ENCODE data around the gene ZNF324.
"Not testable (repeated sequence)": the region's sequence is repeated elsewhere in the genome, so short reads cannot be mapped to it uniquely, and the experiment has no call there.

The ZNF324 gene

DNA sequence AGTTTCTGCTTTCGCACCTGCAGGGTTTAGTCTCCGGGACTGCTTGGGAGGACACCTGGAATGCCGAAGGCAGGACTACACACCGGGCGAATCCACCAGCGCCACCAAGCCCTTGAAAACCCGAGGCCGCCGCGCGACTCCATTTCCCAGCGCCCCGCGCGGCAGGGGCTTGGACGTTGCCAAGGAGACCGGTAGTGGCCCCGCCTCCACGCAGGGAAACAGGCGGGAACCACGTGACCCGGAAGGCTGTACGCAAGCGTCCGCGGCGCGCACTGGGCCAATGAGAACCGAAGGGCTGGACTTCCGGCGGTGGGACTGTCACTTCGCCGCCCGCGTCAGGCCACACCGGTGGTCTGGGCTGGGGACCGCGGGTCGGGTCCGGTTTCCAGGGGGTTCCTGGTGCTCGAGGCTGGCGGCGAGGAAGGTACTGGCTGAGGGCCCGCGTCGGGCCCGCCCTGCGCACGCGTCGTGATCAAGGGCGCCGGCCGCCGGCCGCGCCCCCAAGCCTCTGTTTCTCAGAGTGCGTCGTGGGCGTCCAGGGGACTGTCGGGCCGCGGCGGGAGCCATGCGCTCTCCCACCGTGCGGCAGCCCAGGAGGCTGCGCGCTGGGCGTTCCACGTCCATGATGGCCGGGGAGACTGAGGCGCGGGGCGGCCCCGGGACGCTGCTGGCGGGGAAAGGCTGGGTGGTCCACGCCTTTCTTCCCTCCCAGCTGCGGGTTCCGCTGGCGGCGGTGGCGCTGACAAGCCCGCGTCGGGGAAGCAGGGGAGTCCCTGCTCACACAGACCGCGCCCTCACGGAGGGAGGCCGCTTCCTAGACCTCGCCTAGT is at the start of gene ZNF324:
Gene ZNF324, plus strand, starts transcription at position 321 of the 830 bp plus-strand sequence. CDS start 2,106 bp downstream, outside the sequence.
- DNase-seq (ENCODE audit: low read depth in 2 of 2), result peak; percentile 78 to 83

DNA sequence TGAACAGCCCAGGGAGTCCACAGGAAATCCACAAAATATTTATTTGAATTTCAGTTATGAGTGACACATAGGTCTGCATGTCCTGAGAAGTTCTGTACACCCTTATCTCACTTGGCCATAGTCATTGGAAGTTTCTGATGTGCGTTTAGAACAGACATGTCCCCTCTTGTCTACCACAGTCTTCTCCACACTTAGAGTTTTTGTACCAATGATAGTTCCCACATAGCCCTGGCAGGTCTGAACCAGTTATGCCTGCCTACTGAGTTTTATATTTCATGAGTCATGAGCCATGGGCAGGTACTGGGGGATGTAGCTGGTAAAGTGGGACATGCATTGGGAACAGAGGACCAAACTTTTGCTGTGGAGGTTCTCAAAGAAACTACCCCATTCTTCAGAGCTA is 38.3 kb upstream of the ZNF324 start:
- no peak for DNase-seq (ENCODE audit: low read depth in 2 of 2)

DNA sequence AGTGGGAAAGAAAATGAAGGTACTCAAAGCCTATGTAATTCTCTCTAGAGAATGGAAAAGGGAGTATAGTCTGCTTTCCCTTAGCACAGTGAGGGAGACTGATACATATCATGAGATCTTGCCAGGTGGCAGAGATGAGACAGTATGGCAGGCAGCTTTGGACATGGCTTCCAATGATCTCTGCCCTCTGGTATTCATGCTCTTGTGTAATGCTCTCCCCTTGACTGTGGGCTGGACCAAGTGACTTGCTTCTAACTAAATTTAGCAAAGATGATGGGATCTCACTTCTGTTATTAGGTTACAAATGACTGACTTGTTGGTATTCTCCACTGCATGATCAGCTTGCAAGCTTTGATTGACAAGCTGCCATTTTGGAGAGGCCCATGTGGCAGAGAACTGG is 37.1 kb upstream of the ZNF324 start:
- no peak for DNase-seq (ENCODE audit: low read depth in 2 of 2)

DNA sequence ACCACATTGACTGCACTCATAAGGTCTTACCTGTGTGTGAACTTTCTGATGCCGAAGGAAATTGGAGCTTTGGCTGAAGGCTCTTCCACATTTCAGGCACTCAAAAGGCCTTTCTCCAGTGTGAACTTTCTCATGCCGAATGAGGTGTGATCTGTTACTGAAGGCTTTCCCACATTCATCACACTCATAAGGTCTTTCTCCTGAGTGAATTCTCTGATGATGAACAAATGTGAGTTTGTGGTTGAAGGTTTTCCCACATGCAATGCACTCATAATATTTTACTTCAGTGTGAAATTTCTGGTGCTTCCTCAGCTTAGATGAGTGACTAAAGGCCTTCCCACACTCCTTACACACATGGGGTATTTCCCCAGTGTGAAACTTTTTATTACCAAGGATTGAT is 32.7 kb upstream of the ZNF324 start:
- no peak for DNase-seq (ENCODE audit: low read depth in 2 of 2)

DNA sequence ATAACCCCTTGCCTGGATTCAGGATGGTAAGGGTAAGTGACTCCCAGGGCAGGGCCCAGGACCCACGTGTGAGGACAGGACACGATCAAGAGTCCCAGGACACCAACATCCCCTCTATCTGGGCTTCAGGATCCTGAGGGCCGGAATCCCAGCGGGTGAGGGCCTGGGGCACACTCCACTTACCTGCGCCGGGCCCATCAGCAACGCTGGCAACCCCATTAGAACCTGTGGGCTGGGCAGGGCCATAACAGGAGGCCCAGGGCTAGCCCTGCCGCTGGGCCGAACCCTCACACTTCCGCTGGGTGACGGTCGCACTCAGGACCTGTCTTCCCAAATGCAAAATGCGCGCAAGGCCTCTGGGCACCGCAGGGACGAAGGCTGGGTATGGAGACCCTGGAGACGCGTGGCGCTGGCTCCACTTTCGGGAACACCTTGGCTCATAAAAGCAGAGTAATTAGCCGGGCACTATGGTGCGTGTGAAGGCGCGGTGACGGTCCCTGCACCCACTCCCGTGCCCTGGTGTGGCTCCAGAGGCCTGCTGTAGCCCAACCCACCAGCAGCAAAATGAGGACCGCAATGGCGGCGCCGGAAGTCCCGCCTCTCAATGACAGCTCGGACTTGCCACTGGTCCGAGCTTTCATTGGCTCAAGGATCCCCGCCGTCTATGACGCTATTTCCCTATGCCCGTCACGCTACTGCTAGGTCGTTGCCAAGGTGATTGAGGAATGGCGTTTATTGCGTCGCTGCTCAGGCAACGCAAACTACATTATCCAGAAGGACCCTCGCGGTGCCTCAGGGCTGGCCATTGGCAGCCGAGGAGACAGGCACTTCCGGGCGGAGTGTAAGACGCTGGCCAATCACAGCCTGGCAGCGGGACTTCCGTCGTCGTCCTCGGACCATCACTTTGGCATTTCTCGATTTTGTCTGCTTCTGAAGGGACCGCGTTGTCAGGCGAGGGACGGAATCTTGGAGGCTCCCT is 27.0 kb upstream of the ZNF324 start, which contains the start of gene ZNF132:
Gene ZNF132, minus strand, starts transcription at position 578 of the 979 bp plus-strand sequence. Its CDS starts 332 bp downstream, at position 246.
- DNase-seq (ENCODE audit: low read depth in 2 of 2), result peak; percentile 99

DNA sequence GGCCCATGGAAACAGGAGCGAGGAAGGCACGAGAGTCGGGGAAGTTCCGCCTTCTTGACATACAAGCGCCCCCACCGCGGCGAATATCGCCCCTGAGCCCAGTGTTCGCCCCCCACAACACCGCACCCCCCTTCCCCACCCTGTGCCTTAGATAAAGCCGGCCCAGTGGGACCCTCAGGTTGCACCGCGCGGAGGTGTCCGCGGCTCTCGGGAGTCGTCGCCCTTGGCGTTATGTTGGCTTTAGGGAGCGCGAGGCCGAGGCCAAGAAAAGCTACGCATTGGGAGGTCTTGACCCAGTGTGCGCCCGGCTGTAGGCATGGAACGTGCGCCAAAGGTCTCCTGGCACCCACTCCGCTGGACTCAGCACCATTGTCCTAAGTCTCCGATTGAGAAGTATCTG is 26.3 kb upstream of the ZNF324 start:
- DNase-seq (ENCODE audit: low read depth in 2 of 2), result no peak

DNA sequence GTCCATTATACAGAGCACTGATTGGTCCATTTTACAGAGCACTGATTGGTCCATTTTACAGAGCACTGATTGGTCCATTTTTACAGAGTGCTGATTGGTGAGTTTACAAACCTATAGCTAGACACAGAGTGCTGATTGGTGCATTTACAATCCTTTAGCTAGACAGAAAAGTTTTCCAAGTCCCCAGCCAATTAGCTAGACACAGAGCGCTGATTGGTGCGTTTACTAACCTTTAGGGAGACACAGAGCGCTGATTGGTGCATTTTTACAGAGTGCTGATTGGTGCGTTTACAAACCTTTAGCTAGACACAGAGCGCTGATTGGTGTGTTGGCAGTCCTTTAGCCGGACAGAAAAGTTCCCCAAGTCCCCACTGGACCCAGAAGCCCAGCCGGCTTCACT is 23.9 kb upstream of the ZNF324 start:
- not testable (repeated sequence) for DNase-seq (ENCODE audit: low read depth in 2 of 2)

DNA sequence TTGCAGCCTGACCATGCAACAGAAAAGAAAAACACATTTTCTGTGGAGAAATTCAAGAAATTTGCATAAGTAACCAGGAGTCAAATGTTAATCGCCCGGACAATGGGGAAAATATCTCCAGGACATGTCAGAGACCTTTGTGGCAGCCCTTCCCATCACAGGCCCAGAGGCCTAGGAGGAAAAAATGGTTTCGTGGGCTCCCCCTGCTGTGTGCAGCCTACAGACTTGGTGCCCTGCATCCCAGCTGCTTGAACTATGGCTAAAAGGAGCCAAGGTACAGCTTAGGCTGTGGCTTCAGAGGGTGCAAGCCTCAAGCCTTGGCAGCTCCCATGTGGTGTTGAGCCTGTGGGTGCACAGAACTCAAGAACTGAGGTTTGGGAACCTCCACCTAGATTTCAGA is 18.0 kb upstream of the ZNF324 start:
- not testable (repeated sequence) for DNase-seq (ENCODE audit: low read depth in 2 of 2)

DNA sequence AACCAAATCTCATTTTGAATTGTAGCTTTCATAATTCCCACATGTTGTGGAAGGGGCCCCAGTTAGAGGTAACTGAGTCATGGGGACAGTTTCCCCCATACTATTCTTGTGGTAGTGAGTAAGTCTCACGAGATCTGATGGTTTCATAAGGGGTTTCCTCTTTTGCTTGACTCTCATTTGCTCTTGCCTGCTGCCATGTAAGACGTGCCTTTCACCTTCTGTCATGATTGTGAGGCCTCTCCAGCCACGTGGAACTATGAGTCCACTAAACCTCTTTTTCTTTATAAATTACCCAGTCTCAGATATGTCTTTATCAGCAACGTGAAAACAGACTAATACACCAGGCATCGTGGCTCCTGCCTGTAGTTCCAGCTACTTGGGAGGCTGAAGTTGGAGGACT is 16.9 kb upstream of the ZNF324 start:
- DNase-seq (ENCODE audit: low read depth in 2 of 2), result not testable (repeated sequence)

DNA sequence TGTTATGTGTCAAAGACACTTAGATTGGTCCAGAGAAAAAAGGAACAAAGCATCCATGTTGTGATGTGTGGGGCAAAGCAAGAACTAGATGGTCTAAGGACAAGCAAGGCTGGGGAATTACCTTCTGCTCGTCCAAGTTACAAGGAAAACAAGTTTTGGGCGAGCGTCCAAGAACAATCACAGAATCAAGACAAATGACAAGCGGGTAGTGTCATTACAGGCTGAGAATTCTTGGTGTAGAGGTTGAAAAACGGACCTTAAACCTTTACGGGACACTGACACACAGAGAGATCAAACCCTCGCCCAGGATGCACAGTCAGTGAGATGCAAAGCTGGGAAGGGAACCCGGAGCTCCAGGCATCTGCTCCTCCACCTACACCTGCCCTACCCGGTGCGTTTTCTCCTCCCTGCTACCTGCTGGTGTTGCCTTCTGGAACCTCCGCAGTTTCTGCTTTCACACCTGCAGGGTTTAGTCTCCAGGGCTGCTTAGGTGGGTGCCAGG is 16.0 kb upstream of the ZNF324 start:
- no peak for DNase-seq (ENCODE audit: low read depth in 2 of 2)

DNA sequence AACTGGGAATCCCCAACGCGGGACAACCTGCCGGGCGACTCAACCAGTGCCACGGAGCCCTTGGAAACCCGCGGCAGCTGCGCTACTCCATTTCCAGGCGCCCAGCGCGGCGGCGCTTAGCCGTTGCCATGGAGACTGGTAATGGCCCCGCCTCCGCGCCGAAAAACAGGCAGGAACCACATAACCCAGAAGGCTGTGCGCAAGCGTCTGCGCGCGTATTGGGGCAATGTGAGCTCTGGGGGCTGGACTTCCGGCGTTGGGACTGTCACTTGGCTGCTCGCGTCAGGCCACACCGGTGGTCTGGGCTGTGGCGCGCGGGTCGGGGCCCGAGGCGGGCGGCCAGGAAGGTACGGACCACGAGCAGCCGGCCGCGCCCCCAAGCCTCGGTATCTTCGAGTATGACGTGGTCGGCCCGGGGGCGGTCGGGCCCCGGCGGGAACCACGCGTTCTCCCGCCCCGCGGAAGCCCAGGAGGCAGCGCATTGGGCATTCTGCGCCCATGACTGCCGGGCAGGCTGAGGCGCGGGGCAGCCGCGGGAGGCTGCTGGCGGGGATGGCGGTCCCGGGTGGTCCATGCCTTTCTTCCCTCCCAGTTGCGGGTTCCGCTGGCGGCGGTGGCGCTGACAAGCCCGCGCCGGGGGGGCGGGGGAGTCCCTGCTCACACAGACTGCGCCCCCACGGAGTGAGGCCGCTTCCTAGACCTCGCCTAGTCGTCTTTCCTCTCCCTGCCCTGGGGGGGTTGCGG is 15.3 kb upstream of the ZNF324 start, which contains the start of gene ZNF324B:
Gene ZNF324B, plus strand, starts transcription at position 265 of the 744 bp plus-strand sequence. CDS start 2,080 bp downstream, outside the sequence.
- peak; percentile 80 to 81 for DNase-seq (ENCODE audit: low read depth in 2 of 2)

DNA sequence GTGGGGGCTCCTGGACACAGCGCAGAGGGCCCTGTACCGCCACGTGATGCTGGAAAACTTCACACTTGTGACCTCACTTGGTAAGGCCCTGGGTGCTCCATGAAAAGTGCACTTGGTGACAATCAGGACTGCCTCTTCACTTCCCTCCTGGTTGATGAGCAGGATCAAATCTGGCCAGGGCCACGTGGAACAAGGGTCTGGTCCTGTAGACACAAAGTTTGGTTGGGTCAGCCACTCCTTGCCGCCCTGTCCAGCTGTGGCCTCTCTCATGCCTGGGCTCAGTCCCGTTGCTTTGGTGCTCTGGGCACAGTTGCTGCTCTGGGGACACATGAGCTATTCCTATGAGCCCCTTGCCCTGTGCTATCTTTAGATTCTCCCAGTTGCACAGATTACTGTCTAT is 13.1 kb upstream of the ZNF324 start:
- no peak for DNase-seq (ENCODE audit: low read depth in 2 of 2)

DNA sequence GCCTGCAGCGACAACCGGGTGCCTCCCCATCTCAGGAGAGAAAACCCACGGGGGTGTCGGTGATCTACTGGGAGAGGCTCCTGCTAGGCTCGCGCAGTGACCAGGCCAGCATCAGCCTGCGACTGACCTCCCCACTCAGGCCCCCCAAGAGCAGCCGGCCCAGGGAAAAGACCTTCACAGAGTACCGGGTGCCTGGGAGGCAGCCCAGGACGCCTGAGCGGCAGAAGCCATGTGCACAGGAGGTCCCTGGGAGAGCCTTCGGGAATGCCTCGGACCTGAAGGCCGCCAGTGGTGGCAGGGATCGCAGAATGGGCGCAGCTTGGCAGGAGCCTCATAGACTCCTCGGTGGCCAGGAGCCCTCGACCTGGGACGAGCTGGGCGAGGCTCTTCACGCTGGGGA is 11.6 kb upstream of the ZNF324 start:
- DNase-seq (ENCODE audit: low read depth in 2 of 2), result no peak

DNA sequence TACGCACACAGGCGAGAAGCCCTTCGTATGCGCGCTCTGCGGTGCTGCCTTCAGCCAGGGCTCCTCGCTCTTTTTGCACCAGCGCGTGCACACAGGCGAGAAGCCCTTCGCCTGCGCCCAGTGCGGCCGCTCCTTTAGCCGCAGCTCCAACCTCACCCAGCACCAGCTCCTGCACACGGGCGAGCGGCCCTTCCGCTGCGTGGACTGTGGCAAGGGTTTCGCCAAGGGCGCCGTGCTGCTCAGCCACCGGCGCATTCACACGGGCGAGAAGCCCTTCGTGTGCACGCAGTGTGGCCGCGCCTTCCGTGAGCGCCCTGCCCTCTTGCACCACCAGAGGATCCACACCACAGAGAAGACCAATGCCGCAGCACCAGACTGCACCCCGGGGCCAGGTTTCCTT is 10.8 kb upstream of the ZNF324 start:
- DNase-seq (ENCODE audit: low read depth in 2 of 2), result no peak

DNA sequence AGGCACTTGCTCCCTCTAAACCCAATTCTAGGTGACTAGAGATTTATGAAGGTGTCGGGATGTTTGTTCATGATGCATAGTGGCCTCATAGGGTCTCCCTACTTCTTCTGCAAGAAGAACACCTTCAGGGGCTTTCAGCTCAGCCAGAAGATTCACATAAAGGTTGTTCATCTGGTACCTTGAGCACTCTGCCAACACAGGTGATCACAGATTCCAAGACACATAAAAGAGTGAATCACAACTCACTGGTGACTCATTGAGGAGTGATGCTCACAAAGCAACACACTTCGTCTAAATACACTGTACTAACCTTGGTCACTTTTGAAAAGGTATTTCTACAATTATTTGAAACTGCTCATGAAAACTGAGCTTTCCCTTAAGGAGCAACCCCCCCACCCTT is 6.8 kb upstream of the ZNF324 start:
- no peak for DNase-seq (ENCODE audit: low read depth in 2 of 2)

DNA sequence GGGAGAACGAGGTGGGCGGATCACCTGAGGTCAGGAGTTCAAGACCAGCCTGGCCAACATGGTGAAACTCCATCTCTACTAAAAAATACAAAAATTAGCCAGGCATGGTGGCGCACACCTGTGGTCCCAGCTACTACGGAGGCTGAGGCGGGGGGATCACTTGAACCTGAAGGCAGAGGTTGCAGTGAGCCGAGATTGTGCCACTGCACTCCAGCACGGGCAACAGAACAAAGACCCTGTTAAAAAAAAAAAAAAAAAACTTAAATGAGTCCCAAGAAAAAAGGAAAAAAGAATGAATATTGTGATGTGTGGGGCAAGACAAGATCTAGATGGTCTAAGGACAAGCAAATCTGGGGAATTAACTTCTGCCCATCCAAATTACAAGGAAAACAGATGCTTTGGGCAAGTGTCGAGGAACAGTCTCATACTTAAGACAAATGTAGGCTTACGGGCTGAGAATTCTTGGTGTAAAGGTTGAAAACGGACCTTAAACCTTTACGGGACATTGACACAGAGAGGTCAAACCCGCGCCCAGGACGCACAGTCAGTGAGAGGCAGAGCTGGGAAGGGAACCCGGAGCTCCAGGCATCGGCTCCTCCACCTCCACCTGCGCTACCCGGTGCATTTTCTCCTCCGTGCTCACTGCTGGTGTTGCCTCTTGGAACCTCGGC is 656 bp upstream of the ZNF324 start:
- DNase-seq (ENCODE audit: low read depth in 2 of 2), result no peak

DNA sequence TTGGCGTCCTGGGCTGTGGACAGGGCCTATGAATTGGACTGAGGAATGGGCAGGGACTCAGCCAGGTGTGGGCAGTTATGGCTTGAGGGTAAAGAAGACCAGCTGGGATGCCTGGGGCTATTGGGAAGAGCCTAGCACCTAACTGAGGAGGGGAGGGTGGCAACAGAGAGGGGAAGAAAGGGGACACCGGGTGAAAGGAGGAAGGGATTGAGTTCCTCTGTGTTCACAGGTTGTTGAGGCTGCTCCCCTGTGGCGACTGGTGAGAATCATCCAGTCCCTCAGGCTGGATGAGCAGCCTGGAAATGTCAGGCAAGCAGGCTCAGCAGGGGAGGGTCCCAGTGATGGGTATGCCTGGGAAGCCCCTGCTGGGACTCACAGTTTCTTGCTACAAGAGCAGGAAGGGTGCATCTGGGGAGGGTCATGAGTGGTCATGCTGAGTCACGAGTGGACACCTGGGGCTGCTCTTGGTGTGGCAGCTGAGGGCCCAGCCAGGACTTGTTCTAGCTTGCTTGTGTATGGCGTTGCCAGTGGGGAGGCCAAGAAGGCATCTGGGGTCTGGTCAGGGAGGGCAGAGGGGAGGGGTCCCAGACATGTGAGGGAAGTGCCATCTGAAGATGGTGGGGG is 1.4 kb downstream of the ZNF324 start:
- no peak for DNase-seq (ENCODE audit: low read depth in 2 of 2)

DNA sequence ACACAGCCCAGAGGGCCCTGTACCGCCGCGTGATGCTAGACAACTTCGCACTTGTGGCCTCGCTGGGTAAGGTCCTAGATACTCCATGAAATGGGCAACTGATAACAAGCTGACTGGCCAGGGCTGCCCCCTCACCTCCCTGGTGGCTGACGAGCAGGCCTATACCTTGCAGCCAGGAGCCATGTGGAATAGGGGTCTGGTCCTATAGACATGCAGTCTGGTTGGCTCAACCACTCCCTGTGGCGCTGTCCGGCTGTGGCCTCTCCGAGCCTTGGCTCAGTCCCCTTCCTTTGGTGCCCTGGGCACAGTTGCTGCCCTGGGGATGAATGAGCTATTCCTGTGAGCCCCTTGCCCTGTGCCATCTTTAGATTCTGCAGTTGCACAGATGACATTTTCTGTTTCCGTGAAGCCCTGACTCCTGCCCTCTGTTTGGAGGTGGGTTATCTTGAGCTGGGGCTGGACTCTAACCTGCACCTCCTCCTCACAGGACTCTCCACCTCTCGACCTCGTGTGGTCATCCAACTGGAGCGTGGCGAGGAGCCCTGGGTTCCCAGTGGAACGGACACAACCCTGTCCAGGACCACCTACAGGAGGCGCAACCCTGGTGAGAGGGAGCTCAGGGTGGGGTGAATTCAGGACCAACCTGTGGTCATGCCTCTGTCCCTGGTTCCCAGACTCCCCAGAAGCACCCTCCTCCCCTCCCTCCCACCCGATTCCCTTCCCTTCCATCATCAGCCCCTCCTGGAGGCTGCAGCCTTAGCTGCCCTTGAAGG is 2.5 kb downstream of the ZNF324 start:
- no peak for DNase-seq (ENCODE audit: low read depth in 2 of 2)

DNA sequence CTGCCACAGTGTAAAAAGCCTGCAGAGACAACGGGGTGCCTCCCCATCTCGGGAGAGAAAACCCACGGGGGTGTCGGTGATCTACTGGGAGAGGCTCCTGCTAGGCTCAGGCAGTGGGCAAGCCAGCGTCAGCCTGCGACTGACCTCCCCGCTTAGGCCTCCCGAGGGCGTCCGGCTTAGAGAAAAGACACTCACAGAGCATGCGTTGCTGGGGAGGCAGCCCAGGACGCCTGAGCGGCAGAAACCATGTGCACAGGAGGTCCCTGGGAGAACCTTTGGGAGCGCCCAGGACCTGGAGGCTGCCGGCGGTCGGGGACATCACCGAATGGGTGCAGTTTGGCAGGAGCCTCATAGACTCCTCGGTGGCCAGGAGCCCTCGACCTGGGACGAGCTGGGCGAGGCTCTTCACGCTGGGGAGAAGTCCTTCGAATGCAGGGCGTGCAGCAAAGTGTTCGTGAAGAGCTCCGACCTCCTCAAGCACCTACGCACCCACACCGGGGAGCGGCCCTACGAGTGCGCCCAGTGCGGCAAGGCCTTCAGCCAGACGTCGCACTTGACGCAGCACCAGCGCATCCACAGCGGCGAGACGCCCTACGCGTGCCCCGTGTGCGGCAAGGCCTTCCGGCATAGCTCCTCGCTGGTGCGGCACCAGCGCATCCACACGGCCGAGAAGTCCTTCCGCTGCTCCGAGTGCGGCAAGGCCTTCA is 4.1 kb downstream of the ZNF324 start:
- DNase-seq (ENCODE audit: low read depth in 2 of 2), result not testable (repeated sequence)

Measured in fibroblast of skin of left biceps (primary cell).